ENCODE data around the gene MAPKAPK3. TPM values are rescaled to one million over a fixed set of nuclear protein-coding genes. Genes with fewer than 3 reads are reported as not detected.

The MAPKAPK3 gene
- total and polyA plus RNA-seq, 2 donors (not counting 3 experiments of a cell fraction or from before 2014, with no cell fraction given), result 21.3 to 30.5 TPM

- Histone ChIP-seq H3K27me3 (ENCODE audit: control insufficient read depth in 2 of 2, insufficient read depth in 2 of 2, low read length in 2 of 2) (no peaks in the 10 kb centered on the region), H3K27ac (ENCODE audit: insufficient read depth, low read depth, low read length) (no peak overlapping the region), H3K4me1 (ENCODE audit: control insufficient read depth, extremely low read depth, insufficient read depth, low read length) (no peaks in the 10 kb centered on the region), H3K4me2 (ENCODE audit: insufficient read depth, low read length) (no peak overlapping the region), H4K20me1 (replicated peaks; ENCODE audit: control insufficient read depth, extremely low read depth, insufficient read depth, low read length) (no peaks in the 10 kb centered on the region), H3K9me3 (replicated peaks; ENCODE audit: control insufficient read depth, insufficient read depth, low read length) (no peaks in the 10 kb centered on the region), H3K9ac (replicated peaks; ENCODE audit: extremely low read depth, insufficient read depth, low read length) (no peak overlapping the region), H3K4me3 (replicated peaks in 1 of 3; ENCODE audit: insufficient read depth in 1 of 3, low read depth in 1 of 3, low read length in 3 of 3) (no peak overlapping the region), H3K79me2 (ENCODE audit: control insufficient read depth, insufficient read depth, low read length) (no peaks in the 10 kb centered on the region), H3K9me1 (replicated peaks; ENCODE audit: control insufficient read depth, extremely low read depth, insufficient read depth, low read length) (no peaks in the 10 kb centered on the region), H3K36me3 (ENCODE audit: control insufficient read depth in 2 of 2, extremely low read depth in 1 of 2, insufficient read depth in 2 of 2, low read length in 2 of 2) (no peaks in the 10 kb centered on the region), H2AFZ (ENCODE audit: low read depth, low read length) (no peak overlapping the region)
- intact Hi-C loops (cut with micrococcal nuclease) (no loop called here), dilution Hi-C loops (cut with MboI; ENCODE audit: extremely low pct_ligation_motif_present, low sequenced_read_pairs) (no loop called here)
- POLR2A ChIA-PET, result no interaction called here
- TF ChIP-seq POLR2A (IDR thresholded peaks at IDR 0.05; ENCODE audit: low read depth, low read length), result no peak
- no peak for TF ChIP-seq GATA2 (IDR thresholded peaks at IDR 0.05; ENCODE audit: insufficient read depth, insufficient read length, low read depth, low read length)
- no peak for TF ChIP-seq MAX (IDR thresholded peaks at IDR 0.05; ENCODE audit: insufficient read depth, insufficient read length)
- TF ChIP-seq JUN (IDR thresholded peaks at IDR 0.05; ENCODE audit: borderline replicate concordance, insufficient read depth, insufficient read length, low read depth), result no peak
- TF ChIP-seq, protein P1, sequence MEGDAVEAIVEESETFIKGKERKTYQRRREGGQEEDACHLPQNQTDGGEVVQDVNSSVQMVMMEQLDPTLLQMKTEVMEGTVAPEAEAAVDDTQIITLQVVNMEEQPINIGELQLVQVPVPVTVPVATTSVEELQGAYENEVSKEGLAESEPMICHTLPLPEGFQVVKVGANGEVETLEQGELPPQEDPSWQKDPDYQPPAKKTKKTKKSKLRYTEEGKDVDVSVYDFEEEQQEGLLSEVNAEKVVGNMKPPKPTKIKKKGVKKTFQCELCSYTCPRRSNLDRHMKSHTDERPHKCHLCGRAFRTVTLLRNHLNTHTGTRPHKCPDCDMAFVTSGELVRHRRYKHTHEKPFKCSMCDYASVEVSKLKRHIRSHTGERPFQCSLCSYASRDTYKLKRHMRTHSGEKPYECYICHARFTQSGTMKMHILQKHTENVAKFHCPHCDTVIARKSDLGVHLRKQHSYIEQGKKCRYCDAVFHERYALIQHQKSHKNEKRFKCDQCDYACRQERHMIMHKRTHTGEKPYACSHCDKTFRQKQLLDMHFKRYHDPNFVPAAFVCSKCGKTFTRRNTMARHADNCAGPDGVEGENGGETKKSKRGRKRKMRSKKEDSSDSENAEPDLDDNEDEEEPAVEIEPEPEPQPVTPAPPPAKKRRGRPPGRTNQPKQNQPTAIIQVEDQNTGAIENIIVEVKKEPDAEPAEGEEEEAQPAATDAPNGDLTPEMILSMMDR (IDR thresholded peaks at IDR 0.05; ENCODE audit: extremely low read depth in 1 of 2, insufficient read depth in 1 of 2, low read depth in 1 of 2, low read length in 2 of 2), result no peak
- no peak for TF ChIP-seq FOS (IDR thresholded peaks at IDR 0.05; ENCODE audit: borderline replicate concordance, insufficient read depth, low read length)
- no peak for TF ChIP-seq POLR2AphosphoS5 (IDR thresholded peaks at IDR 0.05; ENCODE audit: insufficient read depth, low read depth, low read length)
- no peak for TF ChIP-seq MYC (IDR thresholded peaks at IDR 0.05; ENCODE audit: low read depth, low read length)
- no peak for TF ChIP-seq EZH2 (IDR thresholded peaks at IDR 0.05; ENCODE audit: borderline replicate concordance, low read depth, low read length, severe bottlenecking)
- BruUV-seq (replicated peaks), result no TSS peak
- DNase-seq (ENCODE audit: low read depth, low spot score) (no peak), FAIRE-seq (no peak)
- CTCF ChIA-PET, result interaction anchor here (2.1 kb wide), 1 partner anchor 14 kb away, joined by 12 read pairs; no protein-coding TSS in a partner anchor
These were observed 30.2 kb upstream of the MAPKAPK3 start for GRCh38 chr3:50586763-50587070.

Measured in endothelial cell of umbilical vein (primary cell).